Memory B cell (primary cell): ENCODE data around the gene MRPS17.
"Not testable (repeated sequence)": the region's sequence is repeated elsewhere in the genome, so short reads cannot be mapped to it uniquely, and the experiment has no call there.

Experiments used
- ATAC-seq: fragments of 150-1000 bp; cut with Tn5 transposase; 2 replicates; pipeline ENCODE4 v1.10.0; 2021; ENCODE audit warnings: low read depth, mild to moderate bottlenecking, moderate library complexity
- DNase-seq, 2 donors: peaks; one replicate each; pipeline ENCODE4 v3.0.0; 2022; ENCODE audit warnings: low spot score in 2 of 2
- H3K27ac Mint-ChIP-seq: one replicate; pipeline ENCODE4 v1.8.0; 2022; ENCODE audit warnings: mild to moderate bottlenecking, moderate library complexity, mixed read lengths
- H3K27me3 Mint-ChIP-seq: one replicate; pipeline ENCODE4 v1.8.0; 2022; ENCODE audit warnings: mixed read lengths
- H3K36me3 Mint-ChIP-seq: one replicate; pipeline ENCODE4 v1.8.0; 2022; ENCODE audit warnings: mild to moderate bottlenecking, mixed read lengths
- H3K4me1 Mint-ChIP-seq: one replicate; pipeline ENCODE4 v1.8.0; 2022; ENCODE audit warnings: mixed read lengths
- H3K4me3 Mint-ChIP-seq: one replicate; pipeline ENCODE4 v1.8.0; 2022; ENCODE audit warnings: mild to moderate bottlenecking, moderate library complexity, mixed read lengths
- H3K9me3 Mint-ChIP-seq: one replicate; pipeline ENCODE4 v1.8.0; 2022; ENCODE audit warnings: mixed read lengths

The MRPS17 gene

GRCh38 chr7:55951637-55952351, at the start of gene MRPS17:
MRPS17 (plus strand) TSS chr7:55951877; CDS start chr7:55953196, 1,319 bp downstream.
- peak within 1 kb of the TSS; percentile 92 for H3K4me3 Mint-ChIP-seq
- H3K36me3 Mint-ChIP-seq, result peaks cover 12% of the 10 kb centered on the region
- peak; percentile 99 for ATAC-seq
- peaks cover 14% of the 10 kb centered on the region for H3K4me1 Mint-ChIP-seq
- DNase-seq, result peak; percentile 88 to 89
- peaks cover 2% of the 10 kb centered on the region for H3K27me3 Mint-ChIP-seq
- H3K27ac Mint-ChIP-seq, result peak within 1 kb of the TSS; percentile 96
- no peaks in the 10 kb centered on the region for H3K9me3 Mint-ChIP-seq

DNA sequence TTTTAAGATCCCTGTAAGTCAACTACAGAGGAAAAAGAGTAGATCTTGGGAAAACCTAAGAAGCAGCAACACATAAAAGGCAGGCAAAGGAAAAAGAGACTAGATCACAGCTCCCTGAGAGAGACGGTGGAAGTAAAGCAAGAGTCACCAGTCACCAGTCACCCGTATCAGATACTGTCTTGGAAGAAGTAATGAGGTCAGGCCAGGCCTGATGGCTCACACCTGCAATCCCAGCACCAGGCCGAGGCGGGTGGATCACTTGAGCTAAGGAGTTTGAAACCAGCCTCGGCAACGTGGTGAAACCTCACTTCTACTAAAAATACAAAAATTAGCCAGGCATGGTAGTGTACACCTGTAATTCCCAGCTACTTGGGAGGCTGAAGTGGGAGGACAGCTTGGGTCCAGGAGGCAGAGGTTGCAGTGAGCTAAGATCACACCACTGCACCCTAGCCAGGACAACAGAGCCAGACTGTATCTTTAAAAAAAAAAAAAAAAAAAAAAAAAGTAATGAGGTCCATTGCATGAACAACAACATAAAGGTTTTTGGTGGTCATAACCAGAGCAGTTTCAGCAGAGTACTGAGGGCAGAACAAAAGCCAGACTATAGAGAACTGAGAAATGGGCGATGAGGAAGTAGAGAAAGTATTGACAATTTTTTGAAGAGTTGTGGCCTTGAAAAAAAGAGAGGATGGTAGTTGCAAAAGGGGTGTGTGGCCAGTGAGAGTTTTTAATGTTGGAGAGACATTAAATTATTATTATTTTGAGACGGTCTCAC, 47.5 kb upstream of the MRPS17 start:
- Mint-ChIP-seq H3K9me3 (peaks cover 6% of the 10 kb centered on the region), H3K36me3 (peaks cover 14% of the 10 kb centered on the region), H3K27me3 (no peaks in the 10 kb centered on the region), H3K27ac (peak overlapping the region; percentile 0), H3K4me3 (no peak overlapping the region), H3K4me1 (peaks cover 8% of the 10 kb centered on the region)
- ATAC-seq (peak; percentile 88), DNase-seq (no peak)

DNA sequence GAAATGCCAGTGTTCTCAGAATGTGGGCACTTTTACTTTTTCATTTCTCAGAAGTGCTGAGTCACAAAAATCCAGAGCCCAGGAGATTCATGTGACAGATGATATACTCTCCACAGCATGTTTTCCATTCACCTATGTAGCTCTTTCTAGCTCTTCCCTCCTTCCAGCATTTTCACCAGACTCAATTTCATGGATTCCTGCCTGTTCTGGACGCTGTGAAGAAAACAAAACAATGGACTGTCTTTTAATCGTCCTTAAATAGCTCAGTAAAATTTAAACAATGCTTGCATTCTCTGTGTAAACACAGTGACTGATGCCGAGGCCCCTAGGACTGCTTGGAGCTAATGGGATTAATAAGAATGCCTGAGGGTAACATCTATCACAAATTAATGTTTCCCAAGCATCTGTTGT, 38.9 kb upstream of the MRPS17 start:
- Mint-ChIP-seq H3K9me3 (no peaks in the 10 kb centered on the region), H3K4me3 (no peak overlapping the region), H3K4me1 (no peaks in the 10 kb centered on the region), H3K27ac (no peak overlapping the region), H3K27me3 (no peaks in the 10 kb centered on the region), H3K36me3 (peaks cover 23% of the 10 kb centered on the region)
- DNase-seq (no peak), ATAC-seq (no peak)

DNA sequence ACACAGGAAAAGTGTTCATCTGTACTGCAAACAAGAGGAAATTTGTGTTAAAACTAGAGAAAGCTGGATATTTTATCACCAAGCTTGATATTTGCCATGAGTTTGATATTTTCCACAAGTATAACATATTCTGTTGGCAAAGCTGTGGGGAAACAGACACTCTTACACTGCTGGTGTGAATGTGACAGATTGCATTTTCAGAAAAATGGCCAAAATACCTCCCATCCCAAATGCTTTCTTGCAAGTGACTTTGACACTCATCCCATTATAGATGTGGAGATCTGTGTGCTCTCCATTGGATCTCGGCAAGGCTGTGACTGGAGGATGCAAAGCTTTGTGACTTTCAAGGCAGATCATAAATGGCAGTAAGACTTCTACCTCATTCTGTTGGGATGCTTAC, 33.9 kb upstream of the MRPS17 start:
- Mint-ChIP-seq H3K4me1 (no peaks in the 10 kb centered on the region), H3K36me3 (peaks cover 14% of the 10 kb centered on the region), H3K27ac (no peak overlapping the region), H3K4me3 (no peak overlapping the region), H3K9me3 (no peaks in the 10 kb centered on the region), H3K27me3 (no peaks in the 10 kb centered on the region)
- ATAC-seq, result no peak
- DNase-seq, result no peak

GRCh38 chr7:55928006-55928767, 23.5 kb upstream of the MRPS17 start:
- Mint-ChIP-seq H3K4me1 (peaks cover 7% of the 10 kb centered on the region), H3K27me3 (no peaks in the 10 kb centered on the region), H3K27ac (no peak overlapping the region), H3K9me3 (peaks cover 2% of the 10 kb centered on the region), H3K36me3 (peaks cover 10% of the 10 kb centered on the region), H3K4me3 (no peak overlapping the region)
- no peak for DNase-seq
- no peak for ATAC-seq

- Mint-ChIP-seq H3K4me3 (no peak overlapping the region), H3K9me3 (peaks cover 2% of the 10 kb centered on the region), H3K36me3 (peaks cover 6% of the 10 kb centered on the region), H3K4me1 (peaks cover 7% of the 10 kb centered on the region), H3K27me3 (no peaks in the 10 kb centered on the region), H3K27ac (no peak overlapping the region)
- ATAC-seq (no peak), DNase-seq (no peak)
These were observed 20.1 kb upstream of the MRPS17 start for GRCh38 chr7:55931421-55932151.

DNA sequence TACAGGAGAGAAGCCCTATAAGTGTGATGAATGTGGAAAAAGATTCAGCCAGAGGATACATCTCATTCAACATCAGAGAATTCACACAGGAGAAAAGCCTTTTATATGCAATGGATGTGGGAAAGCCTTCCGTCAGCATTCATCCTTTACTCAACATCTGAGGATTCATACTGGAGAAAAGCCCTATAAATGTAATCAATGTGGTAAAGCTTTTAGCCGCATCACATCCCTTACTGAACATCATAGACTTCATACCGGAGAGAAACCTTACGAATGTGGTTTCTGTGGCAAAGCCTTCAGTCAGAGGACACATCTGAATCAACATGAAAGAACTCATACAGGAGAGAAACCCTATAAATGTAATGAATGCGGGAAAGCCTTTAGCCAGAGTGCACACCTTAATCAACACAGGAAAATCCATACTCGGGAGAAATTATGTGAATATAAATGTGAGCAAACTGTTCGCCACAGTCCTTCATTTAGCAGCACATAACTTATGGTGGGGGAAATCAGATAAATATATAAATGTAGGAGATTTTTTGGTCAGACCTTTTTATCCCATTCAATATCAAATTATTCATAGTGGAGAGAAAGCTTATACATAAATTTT, 12.1 kb upstream of the MRPS17 start:
- Mint-ChIP-seq H3K27ac (no peak overlapping the region), H3K27me3 (no peaks in the 10 kb centered on the region), H3K36me3 (peaks cover 16% of the 10 kb centered on the region), H3K4me1 (no peaks in the 10 kb centered on the region), H3K9me3 (peaks cover 14% of the 10 kb centered on the region), H3K4me3 (no peak overlapping the region)
- no peak for ATAC-seq
- no peak for DNase-seq

DNA sequence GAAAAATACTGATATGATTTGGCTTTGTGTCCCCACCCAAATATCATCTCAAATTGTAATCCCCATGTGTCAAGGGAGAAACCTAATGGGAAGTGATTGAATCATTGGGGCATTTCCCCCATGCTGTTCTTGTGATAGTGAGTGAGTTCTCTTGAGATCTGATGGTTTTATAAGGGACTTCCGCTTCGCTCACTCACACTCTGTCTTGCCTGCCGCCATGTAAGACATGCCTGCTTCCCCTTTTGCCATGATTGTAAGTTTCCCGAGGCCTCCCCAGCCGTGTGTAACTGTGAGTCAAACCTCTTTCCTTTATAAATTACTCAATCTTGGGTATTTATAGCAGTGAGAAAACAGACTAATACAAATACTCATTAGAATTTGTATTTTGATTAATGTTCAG, 5.1 kb upstream of the MRPS17 start:
- Mint-ChIP-seq H3K36me3 (peaks cover 5% of the 10 kb centered on the region), H3K27ac (no peak overlapping the region), H3K9me3 (peaks cover 7% of the 10 kb centered on the region), H3K4me1 (peaks cover 3% of the 10 kb centered on the region), H3K27me3 (peaks cover 2% of the 10 kb centered on the region), H3K4me3 (no peak overlapping the region)
- DNase-seq (no peak), ATAC-seq (no peak)

DNA sequence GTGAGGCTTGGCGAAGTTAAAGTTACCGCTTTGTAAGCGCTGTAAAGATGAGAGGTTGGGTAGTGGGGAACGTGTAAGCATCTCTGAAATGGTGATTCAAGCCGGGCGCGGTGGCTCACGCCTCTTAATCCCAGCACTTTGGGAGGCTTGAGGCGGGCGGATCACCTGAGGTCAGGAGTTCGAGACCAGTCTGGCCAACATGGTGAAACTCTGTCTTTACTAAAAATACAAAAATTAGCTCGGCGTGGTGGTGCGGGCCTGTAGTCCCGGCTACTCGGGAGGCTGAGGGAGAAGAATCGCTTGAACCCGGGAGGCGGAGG, 635 bp downstream of the MRPS17 start:
- peak overlapping the region; percentile 96 for H3K27ac Mint-ChIP-seq
- peaks cover 13% of the 10 kb centered on the region for H3K36me3 Mint-ChIP-seq
- peak overlapping the region; percentile 92 for H3K4me3 Mint-ChIP-seq
- not testable (repeated sequence) for DNase-seq, H3K9me3 Mint-ChIP-seq, ATAC-seq, H3K27me3 Mint-ChIP-seq
- H3K4me1 Mint-ChIP-seq, result peaks cover 16% of the 10 kb centered on the region

DNA sequence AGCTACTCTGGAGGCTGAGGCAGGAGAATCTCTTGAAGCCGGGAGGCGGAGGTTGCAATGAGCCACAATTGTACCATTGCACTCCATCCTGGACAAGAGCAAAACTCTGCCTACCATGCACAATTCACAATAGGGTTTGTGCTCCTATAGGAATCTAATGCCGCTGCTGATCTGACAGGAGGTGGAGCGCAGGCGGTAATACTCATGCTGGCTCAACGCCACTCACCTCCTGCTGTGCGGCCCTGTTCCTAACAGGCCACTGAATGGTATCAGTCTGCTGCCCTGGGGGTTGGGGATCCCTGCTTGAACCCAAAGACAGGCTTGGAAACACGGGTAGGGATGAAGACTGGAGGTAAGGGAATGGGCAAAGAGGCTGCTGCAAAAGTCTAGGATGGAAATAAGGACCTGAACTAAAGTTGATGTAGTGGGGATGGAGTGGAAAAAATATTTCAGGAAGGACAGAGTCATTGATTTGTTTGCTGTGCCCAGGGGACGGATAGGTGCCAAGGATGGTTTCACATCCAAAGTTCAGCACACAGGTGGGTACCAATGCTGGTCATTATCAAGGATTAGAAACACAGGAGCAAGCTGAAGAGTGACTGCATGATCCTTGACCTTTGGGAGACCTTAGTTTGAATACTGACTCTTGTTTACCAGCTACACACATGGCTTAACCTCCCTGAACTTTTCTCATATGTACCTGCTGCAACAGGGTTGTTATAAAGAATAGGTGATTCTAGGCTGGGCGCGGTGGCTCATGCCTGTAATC, 2.2 kb downstream of the MRPS17 start:
- Mint-ChIP-seq H3K27me3 (peaks cover 2% of the 10 kb centered on the region), H3K27ac (no peak overlapping the region), H3K4me1 (peaks cover 17% of the 10 kb centered on the region), H3K36me3 (peaks cover 13% of the 10 kb centered on the region), H3K4me3 (no peak overlapping the region), H3K9me3 (no peaks in the 10 kb centered on the region)
- no peak for ATAC-seq
- no peak for DNase-seq

- H3K4me1 Mint-ChIP-seq, result peaks cover 8% of the 10 kb centered on the region
- no peak overlapping the region for H3K27ac Mint-ChIP-seq
- no peaks in the 10 kb centered on the region for H3K9me3 Mint-ChIP-seq
- no peak for DNase-seq
- no peaks in the 10 kb centered on the region for H3K27me3 Mint-ChIP-seq
- no peak for ATAC-seq
- no peak overlapping the region for H3K4me3 Mint-ChIP-seq
- H3K36me3 Mint-ChIP-seq, result peaks cover 11% of the 10 kb centered on the region
These were observed 5.5 kb downstream of the MRPS17 start for GRCh38 chr7:55957190-55957589.

DNA sequence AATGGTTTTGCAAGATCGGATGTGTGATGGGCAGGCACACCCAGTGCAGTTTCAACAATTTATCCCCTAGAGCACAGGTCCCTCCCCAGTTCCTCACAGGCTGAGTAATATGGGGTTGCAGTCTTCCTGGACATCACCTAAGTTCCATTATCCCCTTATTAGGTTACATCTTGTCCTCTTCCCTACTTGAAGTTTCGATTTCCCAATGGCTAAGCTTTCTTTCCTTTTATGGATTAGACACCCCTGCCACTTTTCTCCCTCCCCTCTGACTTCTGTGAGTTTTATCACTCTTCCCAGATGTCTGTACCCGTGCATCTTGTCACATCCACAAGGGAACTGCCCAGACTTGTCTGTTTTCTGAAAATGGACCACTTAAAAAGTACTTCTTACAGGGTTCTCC, 10.3 kb downstream of the MRPS17 start:
- H3K27ac Mint-ChIP-seq, result no peak overlapping the region

More for the DNA sequence above, 10.3 kb downstream of the MRPS17 start:
- peaks cover 18% of the 10 kb centered on the region for H3K4me1 Mint-ChIP-seq
- H3K27me3 Mint-ChIP-seq, result no peaks in the 10 kb centered on the region
- ATAC-seq, result no peak
- no peak overlapping the region for H3K4me3 Mint-ChIP-seq
- no peak for DNase-seq
- H3K9me3 Mint-ChIP-seq, result no peaks in the 10 kb centered on the region
- H3K36me3 Mint-ChIP-seq, result peaks cover 5% of the 10 kb centered on the region
